Hepatocyte (in vitro differentiated cells): ENCODE measurements around the gene NECAB2. TPM values are rescaled to one million over a fixed set of nuclear protein-coding genes. Genes with fewer than 3 reads are reported as not detected.

Experiments used
- DNase-seq: peaks from one replicate; pipeline ENCODE4 v3.0.0-alpha.2; 2016; ENCODE audit warnings: low spot score
- H2AFZ ChIP-seq: fragments of 200-600 bp; sonication (generic); 2 replicates; pipeline ENCODE4 v1.6.0; 2016; ENCODE audit warnings: antibody characterized with exemption, mild to moderate bottlenecking
- H3K27ac ChIP-seq: fragments of 200-600 bp; sonication (generic); 2 replicates; pipeline ENCODE4 v1.5.1; 2016; ENCODE audit warnings: mild to moderate bottlenecking
- H3K27me3 ChIP-seq: fragments of 200-600 bp; sonication (generic); 2 replicates; pipeline ENCODE4 v1.6.1; 2016
- H3K36me3 ChIP-seq: fragments of 200-600 bp; sonication (generic); replicated peaks from 2 replicates; pipeline ENCODE4 v1.5.1; 2016; ENCODE audit warnings: low read depth; ENCODE audit not compliant: insufficient read depth
- H3K4me1 ChIP-seq: fragments of 200-600 bp; sonication (generic); 2 replicates; pipeline ENCODE4 v1.5.1; 2016; ENCODE audit warnings: mild to moderate bottlenecking, moderate library complexity; ENCODE audit not compliant: insufficient read depth
- H3K4me2 ChIP-seq: fragments of 200-600 bp; sonication (generic); 2 replicates; pipeline ENCODE4 v1.6.0; 2016
- H3K4me3 ChIP-seq: fragments of 200-600 bp; sonication (generic); 2 replicates; pipeline ENCODE4 v1.5.1; 2016; ENCODE audit warnings: mild to moderate bottlenecking
- H3K79me2 ChIP-seq: fragments of 200-600 bp; sonication (generic); 2 replicates; pipeline ENCODE4 v1.6.0; 2017; ENCODE audit warnings: mild to moderate bottlenecking
- H3K9me2 ChIP-seq: fragments of 200-600 bp; sonication (generic); replicated peaks from 2 replicates; pipeline ENCODE4 v1.6.0; 2017; ENCODE audit warnings: mild to moderate bottlenecking; ENCODE audit not compliant: insufficient read depth
- H3K9me3 ChIP-seq: fragments of 200-600 bp; sonication (generic); 2 replicates; pipeline ENCODE4 v1.5.1; 2016; ENCODE audit warnings: low read depth, mild to moderate bottlenecking
- H4K20me1 ChIP-seq: fragments of 200-600 bp; sonication (generic); 2 replicates; pipeline ENCODE4 v1.6.0; 2016; ENCODE audit warnings: mild to moderate bottlenecking; ENCODE audit not compliant: insufficient read depth, poor library complexity, severe bottlenecking
- CTCF ChIP-seq: fragments of 200-600 bp; sonication (generic); IDR thresholded peaks from 2 replicates; pipeline ENCODE4 v1.5.1; 2016; ENCODE audit warnings: antibody characterized with exemption, mild to moderate bottlenecking; ENCODE audit not compliant: poor library complexity
- EZH2 ChIP-seq: fragments of 200-600 bp; sonication (generic); IDR thresholded peaks from 2 replicates; pipeline ENCODE4 v1.6.1; 2016; ENCODE audit warnings: antibody characterized with exemption, mild to moderate bottlenecking, borderline replicate concordance
- EZH2phosphoT487 ChIP-seq: fragments of 200-600 bp; sonication (generic); IDR thresholded peaks from one replicate; pipeline ENCODE4 v1.6.1; 2018; ENCODE audit warnings: antibody characterized with exemption, mild to moderate bottlenecking, low read depth, moderate library complexity; ENCODE audit not compliant: unreplicated experiment, severe bottlenecking
- WGBS: methylation state at CpG from one replicate; pipeline ENCODE4 v1.1.6; 2016; ENCODE audit warnings: low lambda C conversion rate; ENCODE audit errors: missing lambda C conversion rate; 5-methylcytosine and 5-hydroxymethylcytosine counted together
- polyA plus RNA-seq: library from polyadenylated mRNA; unstranded; fragments of >200 nt; fragmentation: Nextera tagmentation; extraction: Ambion mirVana; gene quantifications from 2 replicates; pipeline ENCODE4 v1.2.1, GENCODE V29; 2016
- total RNA-seq: library from RNA; depleted of rRNA; stranded (reverse); fragments of >200 nt; gene quantifications from 2 replicates; pipeline ENCODE4 v1.2.3, GENCODE V29; 2014

NECAB2 gene
- total and polyA plus RNA-seq, 2 experiments from 2014 or later, result 1.1 TPM; not detected in 1

- no peak overlapping the region for H2AFZ ChIP-seq
Measured at GRCh38 chr16:84005391-84005790, 37.3 kb downstream of the NECAB2 start.

DNA sequence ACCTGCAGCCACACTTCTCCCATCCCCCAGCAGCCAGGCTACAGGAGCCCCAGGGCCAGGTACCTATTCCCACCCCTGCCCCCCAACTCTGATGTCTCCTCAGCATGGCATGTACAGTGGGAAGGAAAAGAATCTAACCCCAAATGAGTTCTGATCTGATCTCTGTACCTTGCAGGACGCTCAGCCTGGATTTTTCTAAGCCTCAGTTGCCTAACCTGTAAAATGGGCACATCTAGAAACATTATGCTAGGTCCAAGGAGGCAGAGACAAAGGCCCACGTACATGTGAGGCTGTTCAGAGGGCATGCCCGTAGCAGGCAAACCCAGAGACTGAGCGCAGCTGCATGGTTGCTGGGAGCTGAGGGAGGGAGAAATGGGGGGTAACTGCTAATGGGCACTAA is 39.5 kb downstream of the NECAB2 start:
- Histone ChIP-seq H3K4me1 (no peaks in the 10 kb centered on the region), H3K4me3 (no peak overlapping the region), H3K9me3 (no peaks in the 10 kb centered on the region), H3K27ac (no peak overlapping the region), H3K9me2 (no peaks in the 10 kb centered on the region), H3K4me2 (no peak overlapping the region), H3K27me3 (peaks cover 5% of the 10 kb centered on the region), H4K20me1 (no peaks in the 10 kb centered on the region), H3K79me2 (no peaks in the 10 kb centered on the region), H3K36me3 (no peaks in the 10 kb centered on the region), H2AFZ (no peak overlapping the region)
- no peak for DNase-seq
- 82% methylated on average over 4 of the region's 4 CpGs for WGBS
- no peak for TF ChIP-seq EZH2phosphoT487
- no peak for TF ChIP-seq CTCF
- no peak for TF ChIP-seq EZH2

More at GRCh38 chr16:84005391-84005790, 37.3 kb downstream of the NECAB2 start:
- H3K4me3 ChIP-seq, result no peak overlapping the region
- H3K4me2 ChIP-seq, result no peak overlapping the region
- TF ChIP-seq EZH2phosphoT487, result no peak
- TF ChIP-seq EZH2, result no peak
- no peak for TF ChIP-seq CTCF
- no peaks in the 10 kb centered on the region for H3K79me2 ChIP-seq
- no peaks in the 10 kb centered on the region for H3K36me3 ChIP-seq
- H3K27me3 ChIP-seq, result peaks cover 5% of the 10 kb centered on the region
- H4K20me1 ChIP-seq, result no peaks in the 10 kb centered on the region
- DNase-seq, result no peak
- no peaks in the 10 kb centered on the region for H3K9me3 ChIP-seq
- H3K4me1 ChIP-seq, result no peaks in the 10 kb centered on the region
- WGBS, result 80% methylated on average over 5 of the region's 5 CpGs
- no peaks in the 10 kb centered on the region for H3K9me2 ChIP-seq
- no peak overlapping the region for H3K27ac ChIP-seq

DNA sequence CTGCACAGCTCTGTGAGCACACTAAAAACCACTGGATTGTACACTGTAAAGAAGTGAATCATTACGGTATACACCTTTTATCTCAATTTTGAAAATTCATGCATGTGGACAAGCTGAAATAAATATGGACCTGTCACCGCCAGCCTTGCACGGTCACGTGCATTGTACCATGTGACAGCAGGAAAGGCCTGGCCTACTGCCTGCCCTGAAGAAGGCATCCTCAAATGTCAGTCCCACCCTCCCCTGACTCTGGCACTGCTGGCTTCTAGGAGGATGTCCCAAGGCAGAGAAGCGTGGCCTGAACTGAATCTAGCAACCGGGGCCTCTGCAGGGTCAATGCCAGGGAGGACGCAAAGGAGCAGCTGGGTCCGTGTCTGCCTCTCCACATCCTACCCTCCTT is 39.9 kb downstream of the NECAB2 start:
- Histone ChIP-seq H3K4me3 (no peak overlapping the region), H3K4me1 (no peaks in the 10 kb centered on the region), H3K9me2 (no peaks in the 10 kb centered on the region), H3K9me3 (no peaks in the 10 kb centered on the region), H3K4me2 (no peak overlapping the region), H4K20me1 (no peaks in the 10 kb centered on the region), H2AFZ (no peak overlapping the region), H3K36me3 (no peaks in the 10 kb centered on the region), H3K79me2 (no peaks in the 10 kb centered on the region), H3K27ac (no peak overlapping the region), H3K27me3 (peaks cover 5% of the 10 kb centered on the region)
- WGBS, result 87% methylated on average over 8 of the region's 8 CpGs
- no peak for DNase-seq
- TF ChIP-seq EZH2phosphoT487, result no peak
- TF ChIP-seq CTCF, result no peak
- no peak for TF ChIP-seq EZH2

DNA sequence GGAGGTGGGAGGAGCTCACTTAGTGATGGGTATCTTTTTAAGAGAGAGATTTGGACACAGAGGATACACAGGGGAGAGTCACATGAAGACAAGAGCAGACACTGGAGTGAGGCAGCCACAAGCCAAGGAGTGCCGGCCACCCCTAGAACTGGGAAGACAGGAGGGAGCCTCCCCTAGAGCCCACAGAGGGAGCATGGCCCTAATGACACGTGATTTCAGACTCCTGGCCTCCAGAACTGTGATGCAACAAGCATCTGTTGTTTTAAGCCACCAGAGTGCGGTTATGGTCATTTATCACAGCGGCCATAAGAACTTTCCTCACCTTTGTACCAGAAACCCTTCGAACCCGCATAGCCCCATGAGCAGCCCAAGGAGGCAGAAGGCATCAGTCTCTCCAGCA is 41.2 kb downstream of the NECAB2 start:
- TF ChIP-seq EZH2 (no peak), CTCF (no peak), EZH2phosphoT487 (no peak)

More for the DNA sequence above, 41.2 kb downstream of the NECAB2 start:
- no peak overlapping the region for H2AFZ ChIP-seq
- H3K79me2 ChIP-seq, result no peaks in the 10 kb centered on the region
- H3K36me3 ChIP-seq, result no peaks in the 10 kb centered on the region
- no peaks in the 10 kb centered on the region for H4K20me1 ChIP-seq
- peaks cover 5% of the 10 kb centered on the region for H3K27me3 ChIP-seq
- no peaks in the 10 kb centered on the region for H3K4me1 ChIP-seq
- H3K9me3 ChIP-seq, result no peaks in the 10 kb centered on the region
- H3K27ac ChIP-seq, result no peak overlapping the region
- 90% methylated on average over 6 of the region's 6 CpGs for WGBS
- no peak overlapping the region for H3K4me2 ChIP-seq
- no peak for DNase-seq
- no peaks in the 10 kb centered on the region for H3K9me2 ChIP-seq
- H3K4me3 ChIP-seq, result no peak overlapping the region
